ENCODE data around the gene EFCAB12. TPM values are rescaled to one million over a fixed set of nuclear protein-coding genes. Genes with fewer than 3 reads are reported as not detected.

Gene EFCAB12
- total and polyA plus RNA-seq, 2 of the 13 experiments (the other 11 are each of a cell fraction or from before 2014, with no cell fraction given), result 0.31 to 2.4 TPM

DNA sequence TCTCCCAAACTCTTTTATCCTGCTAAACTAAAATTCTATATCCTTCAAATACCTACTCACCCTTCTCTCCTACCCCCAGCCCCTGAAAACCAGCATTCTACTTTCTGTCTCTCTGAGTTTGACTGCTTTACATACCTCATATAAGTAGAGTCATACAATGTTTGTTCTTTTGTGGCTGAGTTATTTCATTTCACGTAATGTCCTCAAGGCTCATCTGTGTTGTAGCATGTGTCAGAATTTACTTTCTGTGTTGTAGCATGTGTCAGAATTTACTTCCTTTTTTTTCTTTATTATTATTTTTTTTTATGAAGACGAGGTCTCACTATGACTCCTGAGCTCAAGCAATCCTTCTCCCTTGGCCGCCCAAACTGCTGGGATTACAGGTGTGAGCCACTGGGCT lies 31.7 kb upstream of the EFCAB12 start:
- 94% methylated on average over 3 of the region's 3 CpGs for WGBS (ENCODE audit: low lambda C conversion rate)
- Histone ChIP-seq H3K27ac (ENCODE audit: extremely low read length, insufficient read depth, low read length) (no peak overlapping the region), H4K20me1 (ENCODE audit: insufficient read depth, low read length) (no peaks in the 10 kb centered on the region), H3K9ac (ENCODE audit: insufficient read depth, low read depth, low read length) (no peak overlapping the region), H3K36me3 (replicated peaks in 1 of 2; ENCODE audit: control insufficient read depth in 1 of 2, insufficient read depth in 2 of 2, low read length in 2 of 2) (peaks cover 0 to 2% of the 10 kb centered on the region in 2 experiments; a peak in 1 of 5 replicates), H3K4me2 (ENCODE audit: low read depth, low read length) (no peak overlapping the region), H3K4me3 (replicated peaks in 1 of 3; ENCODE audit: insufficient read depth in 1 of 3, low read depth in 2 of 3, low read length in 3 of 3) (no peak overlapping the region), H3K9me3 (ENCODE audit: low read length) (no peaks in the 10 kb centered on the region), H3K4me1 (ENCODE audit: insufficient read depth, low read length) (peaks cover 20% of the 10 kb centered on the region), H2AFZ (ENCODE audit: low read length) (no peak overlapping the region), H3K27me3 (ENCODE audit: control insufficient read depth in 1 of 2, insufficient read depth in 2 of 2, low read length in 2 of 2) (no peaks in the 10 kb centered on the region), H3K79me2 (ENCODE audit: insufficient read depth, low read length) (no peaks in the 10 kb centered on the region)
- TF ChIP-seq, protein P1, sequence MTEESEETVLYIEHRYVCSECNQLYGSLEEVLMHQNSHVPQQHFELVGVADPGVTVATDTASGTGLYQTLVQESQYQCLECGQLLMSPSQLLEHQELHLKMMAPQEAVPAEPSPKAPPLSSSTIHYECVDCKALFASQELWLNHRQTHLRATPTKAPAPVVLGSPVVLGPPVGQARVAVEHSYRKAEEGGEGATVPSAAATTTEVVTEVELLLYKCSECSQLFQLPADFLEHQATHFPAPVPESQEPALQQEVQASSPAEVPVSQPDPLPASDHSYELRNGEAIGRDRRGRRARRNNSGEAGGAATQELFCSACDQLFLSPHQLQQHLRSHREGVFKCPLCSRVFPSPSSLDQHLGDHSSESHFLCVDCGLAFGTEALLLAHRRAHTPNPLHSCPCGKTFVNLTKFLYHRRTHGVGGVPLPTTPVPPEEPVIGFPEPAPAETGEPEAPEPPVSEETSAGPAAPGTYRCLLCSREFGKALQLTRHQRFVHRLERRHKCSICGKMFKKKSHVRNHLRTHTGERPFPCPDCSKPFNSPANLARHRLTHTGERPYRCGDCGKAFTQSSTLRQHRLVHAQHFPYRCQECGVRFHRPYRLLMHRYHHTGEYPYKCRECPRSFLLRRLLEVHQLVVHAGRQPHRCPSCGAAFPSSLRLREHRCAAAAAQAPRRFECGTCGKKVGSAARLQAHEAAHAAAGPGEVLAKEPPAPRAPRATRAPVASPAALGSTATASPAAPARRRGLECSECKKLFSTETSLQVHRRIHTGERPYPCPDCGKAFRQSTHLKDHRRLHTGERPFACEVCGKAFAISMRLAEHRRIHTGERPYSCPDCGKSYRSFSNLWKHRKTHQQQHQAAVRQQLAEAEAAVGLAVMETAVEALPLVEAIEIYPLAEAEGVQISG (CRISPR knock-in tag; IDR thresholded peaks at IDR 0.05), result no peak
- TF ChIP-seq, protein P2, sequence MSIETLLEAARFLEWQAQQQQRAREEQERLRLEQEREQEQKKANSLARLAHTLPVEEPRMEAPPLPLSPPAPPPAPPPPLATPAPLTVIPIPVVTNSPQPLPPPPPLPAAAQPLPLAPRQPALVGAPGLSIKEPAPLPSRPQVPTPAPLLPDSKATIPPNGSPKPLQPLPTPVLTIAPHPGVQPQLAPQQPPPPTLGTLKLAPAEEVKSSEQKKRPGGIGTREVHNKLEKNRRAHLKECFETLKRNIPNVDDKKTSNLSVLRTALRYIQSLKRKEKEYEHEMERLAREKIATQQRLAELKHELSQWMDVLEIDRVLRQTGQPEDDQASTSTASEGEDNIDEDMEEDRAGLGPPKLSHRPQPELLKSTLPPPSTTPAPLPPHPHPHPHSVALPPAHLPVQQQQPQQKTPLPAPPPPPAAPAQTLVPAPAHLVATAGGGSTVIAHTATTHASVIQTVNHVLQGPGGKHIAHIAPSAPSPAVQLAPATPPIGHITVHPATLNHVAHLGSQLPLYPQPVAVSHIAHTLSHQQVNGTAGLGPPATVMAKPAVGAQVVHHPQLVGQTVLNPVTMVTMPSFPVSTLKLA (IDR thresholded peaks at IDR 0.05), result peak; percentile 72
- TF ChIP-seq ZSCAN31 (CRISPR knock-in tag; IDR thresholded peaks at IDR 0.05; ENCODE audit: low read depth), result no peak
- ATAC-seq (no peak), FAIRE-seq (no peak), DNase-seq (ENCODE audit: low spot score) (no peak)
- no TSS peak for BruUV-seq (replicated peaks)
- POLR2A ChIA-PET, result no interaction called here
- in situ Hi-C loops (cut with HindIII; ENCODE audit: extremely low pct_ligation_motif_present, low pct_unique_long_range_greater_than_20kb) (no loop called here), intact Hi-C loops (cut with micrococcal nuclease; ENCODE audit: unreplicated experiment) (no loop called here)
- CTCF ChIA-PET (ENCODE audit: low intra/inter-chr PET ratio, low total read pairs), result no interaction called here

DNA sequence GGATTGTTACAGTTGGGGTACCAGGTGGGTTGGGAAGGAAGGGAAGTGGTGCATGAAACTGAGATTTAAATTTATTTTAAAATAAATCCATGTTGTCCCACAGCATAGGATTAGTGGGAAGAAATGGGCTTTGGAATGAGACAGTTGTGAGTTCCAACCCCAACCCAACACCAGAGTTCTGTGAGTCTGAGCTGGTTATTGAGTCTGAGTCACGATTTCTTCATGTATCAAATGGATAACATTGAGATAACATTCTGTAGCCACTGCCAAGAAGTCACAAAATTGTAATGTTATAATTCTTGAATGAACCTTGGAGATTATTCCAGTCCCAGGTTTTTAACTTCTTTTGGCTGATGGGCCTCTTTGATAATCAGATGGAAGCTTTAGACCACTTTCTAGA lies 25.3 kb upstream of the EFCAB12 start:
- ATAC-seq (no peak), FAIRE-seq (no peak), DNase-seq (ENCODE audit: low spot score) (no peak)
- Histone ChIP-seq H3K27ac (ENCODE audit: extremely low read length, insufficient read depth, low read length) (no peak overlapping the region), H4K20me1 (ENCODE audit: insufficient read depth, low read length) (no peaks in the 10 kb centered on the region), H3K4me1 (ENCODE audit: insufficient read depth, low read length) (no peaks in the 10 kb centered on the region), H3K27me3 (ENCODE audit: control insufficient read depth in 1 of 2, insufficient read depth in 2 of 2, low read length in 2 of 2) (no peaks in the 10 kb centered on the region), H2AFZ (ENCODE audit: low read length) (no peak overlapping the region), H3K4me2 (ENCODE audit: low read depth, low read length) (no peak overlapping the region), H3K9me3 (ENCODE audit: low read length) (no peaks in the 10 kb centered on the region), H3K9ac (ENCODE audit: insufficient read depth, low read depth, low read length) (no peak overlapping the region), H3K4me3 (replicated peaks in 1 of 3; ENCODE audit: insufficient read depth in 1 of 3, low read depth in 2 of 3, low read length in 3 of 3) (no peak overlapping the region), H3K36me3 (replicated peaks in 1 of 2; ENCODE audit: control insufficient read depth in 1 of 2, insufficient read depth in 2 of 2, low read length in 2 of 2) (no peaks in the 10 kb centered on the region), H3K79me2 (ENCODE audit: insufficient read depth, low read length) (no peaks in the 10 kb centered on the region)
- WGBS (ENCODE audit: low lambda C conversion rate), result 91% methylated on average over 1 of the region's 1 CpG
- intact Hi-C loops (cut with micrococcal nuclease; ENCODE audit: unreplicated experiment), result no loop called here
- ChIA-PET CTCF (ENCODE audit: low intra/inter-chr PET ratio, low total read pairs) (no interaction called here), POLR2A (interaction anchor here (0.6 kb wide), 1 partner anchor 16 kb away, joined by 4 read pairs; no protein-coding TSS in a partner anchor)
- in situ Hi-C loops (cut with HindIII; ENCODE audit: extremely low pct_ligation_motif_present, low pct_unique_long_range_greater_than_20kb), result no loop called here
- no TSS peak for BruUV-seq (replicated peaks)
- TF ChIP-seq, protein P3, sequence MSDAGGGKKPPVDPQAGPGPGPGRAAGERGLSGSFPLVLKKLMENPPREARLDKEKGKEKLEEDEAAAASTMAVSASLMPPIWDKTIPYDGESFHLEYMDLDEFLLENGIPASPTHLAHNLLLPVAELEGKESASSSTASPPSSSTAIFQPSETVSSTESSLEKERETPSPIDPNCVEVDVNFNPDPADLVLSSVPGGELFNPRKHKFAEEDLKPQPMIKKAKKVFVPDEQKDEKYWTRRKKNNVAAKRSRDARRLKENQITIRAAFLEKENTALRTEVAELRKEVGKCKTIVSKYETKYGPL (CRISPR knock-in tag; IDR thresholded peaks at IDR 0.05), result no peak
- TF ChIP-seq, protein P4, sequence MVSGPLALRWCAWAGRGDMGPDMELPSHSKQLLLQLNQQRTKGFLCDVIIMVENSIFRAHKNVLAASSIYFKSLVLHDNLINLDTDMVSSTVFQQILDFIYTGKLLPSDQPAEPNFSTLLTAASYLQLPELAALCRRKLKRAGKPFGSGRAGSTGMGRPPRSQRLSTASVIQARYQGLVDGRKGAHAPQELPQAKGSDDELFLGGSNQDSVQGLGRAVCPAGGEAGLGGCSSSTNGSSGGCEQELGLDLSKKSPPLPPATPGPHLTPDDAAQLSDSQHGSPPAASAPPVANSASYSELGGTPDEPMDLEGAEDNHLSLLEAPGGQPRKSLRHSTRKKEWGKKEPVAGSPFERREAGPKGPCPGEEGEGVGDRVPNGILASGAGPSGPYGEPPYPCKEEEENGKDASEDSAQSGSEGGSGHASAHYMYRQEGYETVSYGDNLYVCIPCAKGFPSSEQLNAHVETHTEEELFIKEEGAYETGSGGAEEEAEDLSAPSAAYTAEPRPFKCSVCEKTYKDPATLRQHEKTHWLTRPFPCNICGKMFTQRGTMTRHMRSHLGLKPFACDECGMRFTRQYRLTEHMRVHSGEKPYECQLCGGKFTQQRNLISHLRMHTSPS (CRISPR knock-in tag; IDR thresholded peaks at IDR 0.05; ENCODE audit: low read depth), result no peak
- no peak for TF ChIP-seq NFKB2 (CRISPR knock-in tag; IDR thresholded peaks at IDR 0.05; ENCODE audit: borderline replicate concordance)
- no peak for TF ChIP-seq ELF4 (CRISPR knock-in tag; IDR thresholded peaks at IDR 0.05; ENCODE audit: borderline replicate concordance)
- TF ChIP-seq NFE2L1 (CRISPR knock-in tag; IDR thresholded peaks at IDR 0.05; ENCODE audit: borderline replicate concordance), result no peak

All from HepG2 (cell line).